Astrocyte (in vitro differentiated cells and primary cell): ENCODE data around the gene ZNF488.

Experiments
- EZH2 ChIP-seq: IDR thresholded peaks from 2 replicates; pipeline ENCODE4 v1.6.1; 2012; ENCODE audit warnings: mild to moderate bottlenecking, low read length, inconsistent platforms; ENCODE audit not compliant: insufficient read depth
- TF ChIP-seq, protein P1 (sequence below): IDR thresholded peaks from 2 replicates; pipeline ENCODE4 v1.5.1; 2011; ENCODE audit warnings: low read depth, mild to moderate bottlenecking, inconsistent platforms, low read length, moderate library complexity; ENCODE audit not compliant: insufficient read depth

- TF ChIP-seq, protein P1, sequence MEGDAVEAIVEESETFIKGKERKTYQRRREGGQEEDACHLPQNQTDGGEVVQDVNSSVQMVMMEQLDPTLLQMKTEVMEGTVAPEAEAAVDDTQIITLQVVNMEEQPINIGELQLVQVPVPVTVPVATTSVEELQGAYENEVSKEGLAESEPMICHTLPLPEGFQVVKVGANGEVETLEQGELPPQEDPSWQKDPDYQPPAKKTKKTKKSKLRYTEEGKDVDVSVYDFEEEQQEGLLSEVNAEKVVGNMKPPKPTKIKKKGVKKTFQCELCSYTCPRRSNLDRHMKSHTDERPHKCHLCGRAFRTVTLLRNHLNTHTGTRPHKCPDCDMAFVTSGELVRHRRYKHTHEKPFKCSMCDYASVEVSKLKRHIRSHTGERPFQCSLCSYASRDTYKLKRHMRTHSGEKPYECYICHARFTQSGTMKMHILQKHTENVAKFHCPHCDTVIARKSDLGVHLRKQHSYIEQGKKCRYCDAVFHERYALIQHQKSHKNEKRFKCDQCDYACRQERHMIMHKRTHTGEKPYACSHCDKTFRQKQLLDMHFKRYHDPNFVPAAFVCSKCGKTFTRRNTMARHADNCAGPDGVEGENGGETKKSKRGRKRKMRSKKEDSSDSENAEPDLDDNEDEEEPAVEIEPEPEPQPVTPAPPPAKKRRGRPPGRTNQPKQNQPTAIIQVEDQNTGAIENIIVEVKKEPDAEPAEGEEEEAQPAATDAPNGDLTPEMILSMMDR, result no peak
- TF ChIP-seq EZH2, result no peak
Measured at GRCh38 chr10:47412869-47413268, 28.8 kb upstream of the ZNF488 start.
